Uterus (tissue), 2 donors: ENCODE data around the gene UBAP2.

Experiments
- CTCF ChIP-seq, 4 experiments: fragments of 200-600 bp in 2 of 4; fragments of 450-650 bp in 2 of 4; sonication (generic) in 2 of 4; IDR thresholded peaks; one replicate each; pipeline ENCODE4 v1.5.1; 2016 to 2019; ENCODE audit warnings: antibody characterized with exemption in 4 of 4, mild to moderate bottlenecking in 2 of 4, moderate library complexity in 1 of 4
- POLR2A ChIP-seq, 2 donors: fragments of 450-650 bp; IDR thresholded peaks; one replicate each; pipeline ENCODE4 v1.6.1; 2016; ENCODE audit warnings: antibody characterized with exemption in 2 of 2, mild to moderate bottlenecking in 1 of 2, moderate library complexity in 1 of 2

GRCh38 chr9:34072410-34072809, 23.7 kb upstream of the UBAP2 start:
- TF ChIP-seq CTCF (IDR thresholded peaks at IDR 0.05): no peak
- no peak for TF ChIP-seq POLR2A (IDR thresholded peaks at IDR 0.05)
